Spinal cord (tissue), 10 donors: ENCODE data around the gene STPG3. TPM values are rescaled to one million over a fixed set of nuclear protein-coding genes. Genes with fewer than 3 reads are reported as not detected.

ENCODE experiments used
- DNase-seq, 6 donors: peaks; one replicate each; pipeline versions ENCODE4 v3.0.0 to v3.0.0-alpha.2; 2013 to 2015; ENCODE audit warnings: low spot score in 6 of 6, low read depth in 4 of 6
- H3K27ac ChIP-seq: one replicate; pipeline ENCODE4 v1.5.1; 2013; ENCODE audit warnings: low read depth, low read length, control low read depth
- H3K27me3 ChIP-seq: one replicate; pipeline ENCODE4 v1.6.1; 2013; ENCODE audit warnings: low read length; ENCODE audit not compliant: control insufficient read depth, insufficient read depth
- H3K36me3 ChIP-seq: one replicate; pipeline ENCODE4 v1.6.1; 2013; ENCODE audit warnings: low read length; ENCODE audit not compliant: control insufficient read depth, insufficient read depth
- H3K4me1 ChIP-seq: one replicate; pipeline ENCODE4 v1.6.1; 2013; ENCODE audit warnings: low read length; ENCODE audit not compliant: control insufficient read depth, insufficient read depth
- H3K4me3 ChIP-seq: one replicate; pipeline ENCODE4 v1.5.1; 2013; ENCODE audit warnings: low read depth, low read length, control low read depth
- H3K9me3 ChIP-seq: one replicate; pipeline ENCODE4 v1.6.1; 2013; ENCODE audit warnings: low read length; ENCODE audit not compliant: control insufficient read depth, insufficient read depth
- WGBS: methylation state at CpG from one replicate; pipeline ENCODE4 v1.1.5; 2013; ENCODE audit warnings: missing lambda C conversion rate; ENCODE audit not compliant: insufficient coverage; 5-methylcytosine and 5-hydroxymethylcytosine counted together
- long read RNA-seq, 4 donors: transcript quantifications; one replicate each; lab custom pipeline, GENCODE V29; 2026
- polyA plus RNA-seq, 2 donors: library from polyadenylated mRNA; unstranded; fragments of 120-200 nt; gene quantifications; one replicate each; pipeline ENCODE4 v1.2.1, GENCODE V29; 2013; ENCODE audit not compliant: insufficient read length in 2 of 2
- total RNA-seq, 2 donors: library from RNA; depleted of rRNA in 1 of 2; stranded (reverse); fragments of 120-200 nt in 1 of 2; fragments of >200 nt in 1 of 2; gene quantifications; one replicate each; pipeline versions ENCODE4 v1.2.3 to v1.2.4, GENCODE V29; 2013 to 2014
- donor health status: healthy.

The STPG3 gene
- total RNA-seq (not detected), polyA plus RNA-seq (under 1 TPM; 0.32 to 0.68 TPM)
- long read RNA-seq, donor 1 = 0 reads
- long read RNA-seq, donor 2 = 0 reads
- long read RNA-seq, donor 3 = 0 reads
- long read RNA-seq, donor 4 = 0 reads

DNA sequence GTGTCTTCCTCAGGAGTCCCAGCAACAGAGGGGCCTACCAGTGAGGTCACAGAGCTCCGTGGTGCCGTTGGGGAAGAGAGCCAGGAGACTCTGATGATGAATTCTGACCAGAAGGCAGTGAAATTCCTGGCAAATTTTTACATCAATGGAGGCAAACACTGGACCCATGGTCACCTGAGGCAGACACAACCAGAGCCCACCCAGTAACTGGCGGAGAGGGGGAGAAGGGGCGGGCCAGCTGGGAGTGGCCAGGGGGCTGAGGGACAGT, at the start of gene STPG3:
STPG3 (plus strand) TSS at position 93 of the 268 bp plus-strand sequence; CDS start at position 94, 1 bp downstream.
- WGBS = 49% methylated on average over 4 of the region's 4 CpGs
- peaks cover 16% of the 10 kb centered on the region for H3K4me1 ChIP-seq
- no peaks in the 10 kb centered on the region for H3K9me3 ChIP-seq
- no peak for DNase-seq
- no peaks in the 10 kb centered on the region for H3K27me3 ChIP-seq
- H3K4me3 ChIP-seq = no peak within 1 kb of the TSS
- peaks cover 15% of the 10 kb centered on the region for H3K36me3 ChIP-seq
- no peak within 1 kb of the TSS for H3K27ac ChIP-seq

- Histone ChIP-seq H3K27me3 (no peaks in the 10 kb centered on the region), H3K9me3 (no peaks in the 10 kb centered on the region), H3K27ac (no peak overlapping the region), H3K4me1 (peaks cover 58% of the 10 kb centered on the region), H3K36me3 (peaks cover 27% of the 10 kb centered on the region), H3K4me3 (no peak overlapping the region)
- no peak for DNase-seq
- WGBS = 84% methylated on average over 8 of the region's 8 CpGs
These were observed 48.1 kb upstream of the STPG3 start for GRCh38 chr9:137202966-137203365.

DNA sequence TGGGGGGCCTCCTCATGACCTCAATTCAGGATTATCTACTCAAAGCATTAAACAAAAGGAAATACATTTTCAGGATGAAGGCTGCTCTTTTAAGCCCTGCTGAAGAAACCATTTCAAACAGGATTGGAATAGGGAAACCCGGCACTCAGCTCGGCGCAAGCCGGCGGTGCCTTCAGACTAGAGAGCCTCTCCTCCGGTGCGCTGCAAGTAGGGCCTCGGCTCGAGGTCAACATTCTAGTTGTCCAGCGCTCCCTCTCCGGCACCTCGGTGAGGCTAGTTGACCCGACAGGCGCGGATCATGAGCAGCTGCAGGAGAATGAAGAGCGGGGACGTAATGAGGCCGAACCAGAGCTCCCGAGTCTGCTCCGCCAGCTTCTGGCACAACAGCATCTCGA, 46.4 kb upstream of the STPG3 start:
- WGBS = 18% methylated on average over 21 of the region's 21 CpGs
- Histone ChIP-seq H3K27ac (no peak overlapping the region), H3K4me1 (peaks cover 40% of the 10 kb centered on the region)

GRCh38 chr9:137205126-137206069, 45.7 kb upstream of the STPG3 start, which contains the start of the genes NDOR1 and TMEM203:
TSS of gene NDOR1 (plus strand) at chr9:137205700. CDS start at chr9:137205778, 78 bp downstream.
TSS of gene TMEM203 (minus strand) at chr9:137205648. CDS start at chr9:137205414, 234 bp downstream.
- H3K27me3 ChIP-seq = no peaks in the 10 kb centered on the region
- no peak within 1 kb of the TSS for H3K27ac ChIP-seq
- peak in 5 of 6 donors; percentile 84 to 97 (median 87) for DNase-seq
- WGBS = under 1% methylated on average over 98 of the region's 98 CpGs
- peak within 1 kb of the TSS; percentile 76 for H3K4me3 ChIP-seq
- H3K4me1 ChIP-seq = peaks cover 40% of the 10 kb centered on the region
- peaks cover 32% of the 10 kb centered on the region for H3K36me3 ChIP-seq
- no peaks in the 10 kb centered on the region for H3K9me3 ChIP-seq

More for the DNA sequence above, 46.4 kb upstream of the STPG3 start:
- DNase-seq = no peak
- no peaks in the 10 kb centered on the region for H3K9me3 ChIP-seq
- H3K4me3 ChIP-seq = peak overlapping the region; percentile 76
- H3K36me3 ChIP-seq = peaks cover 26% of the 10 kb centered on the region
- H3K27me3 ChIP-seq = no peaks in the 10 kb centered on the region

- 92% methylated on average over 6 of the region's 7 CpGs for WGBS
- no peak for DNase-seq
- Histone ChIP-seq H3K9me3 (no peaks in the 10 kb centered on the region), H3K4me3 (no peak overlapping the region), H3K27ac (no peak overlapping the region), H3K4me1 (peaks cover 32% of the 10 kb centered on the region), H3K36me3 (peaks cover 39% of the 10 kb centered on the region), H3K27me3 (no peaks in the 10 kb centered on the region)
These were observed 44.5 kb upstream of the STPG3 start for GRCh38 chr9:137206602-137207001.

- 92% methylated on average over 13 of the region's 13 CpGs for WGBS
- H3K36me3 ChIP-seq = peaks cover 83% of the 10 kb centered on the region
- no peaks in the 10 kb centered on the region for H3K9me3 ChIP-seq
- H3K4me1 ChIP-seq = peaks cover 4% of the 10 kb centered on the region
- no peaks in the 10 kb centered on the region for H3K27me3 ChIP-seq
- no peak overlapping the region for H3K4me3 ChIP-seq
- no peak for DNase-seq
- no peak overlapping the region for H3K27ac ChIP-seq
These were observed 39.6 kb upstream of the STPG3 start for GRCh38 chr9:137211532-137211931.

GRCh38 chr9:137212520-137212919, 38.6 kb upstream of the STPG3 start:
- peaks cover 93% of the 10 kb centered on the region for H3K36me3 ChIP-seq
- 88% methylated on average over 20 of the region's 21 CpGs for WGBS
- H3K4me3 ChIP-seq = no peak overlapping the region
- no peaks in the 10 kb centered on the region for H3K4me1 ChIP-seq
- no peaks in the 10 kb centered on the region for H3K27me3 ChIP-seq
- H3K9me3 ChIP-seq = no peaks in the 10 kb centered on the region
- no peak overlapping the region for H3K27ac ChIP-seq
- DNase-seq = no peak

- DNase-seq = no peak
- peaks cover 95% of the 10 kb centered on the region for H3K36me3 ChIP-seq
- WGBS = 90% methylated on average over 49 of the region's 49 CpGs
- no peaks in the 10 kb centered on the region for H3K9me3 ChIP-seq
- no peak overlapping the region for H3K27ac ChIP-seq
- no peak overlapping the region for H3K4me3 ChIP-seq
- no peaks in the 10 kb centered on the region for H3K4me1 ChIP-seq
- H3K27me3 ChIP-seq = no peaks in the 10 kb centered on the region
These were observed 37.7 kb upstream of the STPG3 start for GRCh38 chr9:137213160-137214060.

DNA sequence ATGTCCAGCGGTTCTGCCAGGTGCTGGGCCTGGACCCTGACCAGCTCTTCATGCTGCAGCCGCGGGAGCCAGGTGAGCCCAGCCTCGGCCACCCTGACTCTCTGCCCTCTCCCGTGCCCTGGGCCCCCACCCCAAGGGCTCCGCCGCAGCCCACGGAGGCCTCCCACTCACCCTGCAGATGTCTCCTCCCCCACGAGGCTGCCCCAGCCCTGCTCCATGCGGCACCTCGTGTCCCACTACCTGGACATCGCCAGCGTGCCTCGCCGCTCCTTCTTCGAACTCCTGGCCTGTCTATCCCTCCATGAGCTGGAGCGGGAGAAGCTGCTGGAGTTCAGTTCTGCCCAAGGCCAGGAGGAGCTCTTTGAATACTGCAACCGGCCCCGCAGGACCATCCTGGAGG, 36.5 kb upstream of the STPG3 start:
- no peak overlapping the region for H3K27ac ChIP-seq
- WGBS = 94% methylated on average over 19 of the region's 19 CpGs
- peaks cover under 1% of the 10 kb centered on the region for H3K4me1 ChIP-seq
- H3K9me3 ChIP-seq = no peaks in the 10 kb centered on the region
- no peak overlapping the region for H3K4me3 ChIP-seq
- DNase-seq = no peak
- H3K36me3 ChIP-seq = peaks cover 97% of the 10 kb centered on the region
- no peaks in the 10 kb centered on the region for H3K27me3 ChIP-seq
